B cell (primary cell): ENCODE results near the gene GPR37L1. TPM values are rescaled to one million over a fixed set of nuclear protein-coding genes. Genes with fewer than 3 reads are reported as not detected.

ENCODE experiments used
- ATAC-seq: fragments of 200-7000 bp; cut with Tn5 transposase; one replicate; pipeline ENCODE4 v1.10.0; 2021; ENCODE audit warnings: low read depth, mild to moderate bottlenecking, moderate number of reproducible peaks, moderate library complexity
- CTCF ChIA-PET: fragments of 350-600 bp; sonication (Branson Sonifier 250); formaldehyde crosslinking; loops from one replicate; lab custom pipeline; 2021; ENCODE audit warnings: antibody characterized with exemption, inconsistent platforms; lab: Charles Lee
- POLR2A ChIA-PET: fragments of 350-600 bp; sonication (Branson Sonifier 250); formaldehyde crosslinking; loops from one replicate; lab custom pipeline; 2021; ENCODE audit warnings: antibody characterized with exemption; lab: Charles Lee
- DNase-seq: peaks from one replicate; pipeline ENCODE4 v3.0.0; 2013
- H2AFZ ChIP-seq: 2 replicates; pipeline ENCODE4 v1.6.1; 2012; ENCODE audit warnings: mild to moderate bottlenecking, low read depth, low read length; ENCODE audit not compliant: insufficient read depth, poor library complexity, severe bottlenecking
- H3K27ac ChIP-seq, 2 donors: 1 replicate in 1 of 2; 2 replicates in 1 of 2; pipeline ENCODE4 v1.5.1; 2012 to 2013; ENCODE audit warnings: low read length in 2 of 2, mild to moderate bottlenecking in 2 of 2, moderate library complexity in 1 of 2
- H3K27me3 ChIP-seq, 4 experiments: fragments of 200-600 bp in 1 of 4; sonication (generic) in 1 of 4; replicated peaks in 1 of 4; 1 replicate in 2 of 4; 2 replicates in 2 of 4; pipeline versions ENCODE4 v1.6.1 to v1.7.0; 2013 to 2016; ENCODE audit warnings: low read length in 3 of 4, mild to moderate bottlenecking in 2 of 4, mixed read lengths in 1 of 4, moderate library complexity in 1 of 4; ENCODE audit not compliant: insufficient read depth in 4 of 4, control insufficient read depth in 3 of 4; ENCODE audit errors: control extremely low read depth in 1 of 4
- H3K36me3 ChIP-seq, 2 experiments: replicated peaks in 1 of 2; 1 replicate in 1 of 2; 2 replicates in 1 of 2; pipeline versions ENCODE4 v1.6.1 to v1.7.1; 2013; ENCODE audit warnings: low read length in 1 of 2; ENCODE audit not compliant: insufficient read depth in 2 of 2, control insufficient read depth in 1 of 2; ENCODE audit errors: control extremely low read depth in 1 of 2, extremely low read depth in 1 of 2
- H3K4me1 ChIP-seq, 2 donors: fragments of 200-600 bp in 1 of 2; sonication (generic) in 1 of 2; 1 replicate in 1 of 2; 2 replicates in 1 of 2; pipeline versions ENCODE4 v1.5.1 to v1.6.1; 2013 to 2017; ENCODE audit warnings: low read length in 2 of 2; ENCODE audit not compliant: control insufficient read depth in 2 of 2, insufficient read depth in 2 of 2
- H3K4me2 ChIP-seq: replicated peaks from 2 replicates; pipeline ENCODE3; 2012; ENCODE audit warnings: mild to moderate bottlenecking, low read depth, low read length; ENCODE audit not compliant: poor library complexity, severe bottlenecking
- H3K4me3 ChIP-seq, 5 experiments: fragments of 200-600 bp in 1 of 5; sonication (generic) in 1 of 5; 1 replicate in 3 of 5; 2 replicates in 2 of 5; pipeline versions ENCODE4 v1.5.1 to v1.7.0; 2011 to 2016; ENCODE audit warnings: low read length in 4 of 5, mild to moderate bottlenecking in 4 of 5, low read depth in 2 of 5, control low read depth in 1 of 5, moderate library complexity in 1 of 5; ENCODE audit not compliant: insufficient read depth in 1 of 5; ENCODE audit errors: control extremely low read depth in 1 of 5, extremely low read depth in 1 of 5
- H3K79me2 ChIP-seq: fragments of 200-600 bp; sonication (generic); one replicate; pipeline ENCODE4 v1.6.0; 2016; ENCODE audit warnings: low read length; ENCODE audit not compliant: control insufficient read depth, insufficient read depth
- H3K9ac ChIP-seq: fragments of 200-600 bp; sonication (generic); 2 replicates; pipeline ENCODE4 v1.6.1; 2017; ENCODE audit warnings: mild to moderate bottlenecking, low read length, moderate library complexity
- H3K9me3 ChIP-seq, 3 donors: one replicate each; pipeline versions ENCODE4 v1.6.1 to v1.7.1; 2013; ENCODE audit warnings: low read length in 2 of 3; ENCODE audit not compliant: control insufficient read depth in 2 of 3, insufficient read depth in 1 of 3; ENCODE audit errors: control extremely low read depth in 1 of 3
- H4K20me1 ChIP-seq: 2 replicates; pipeline ENCODE4 v1.6.0; 2012; ENCODE audit warnings: mild to moderate bottlenecking, low read length; ENCODE audit not compliant: insufficient read depth, control insufficient read depth, poor library complexity, severe bottlenecking
- H3K27ac Mint-ChIP-seq: one replicate; pipeline ENCODE4 v1.8.0; 2021; ENCODE audit warnings: mixed read lengths
- H3K27me3 Mint-ChIP-seq: one replicate; pipeline ENCODE4 v1.8.0; 2021; ENCODE audit warnings: mixed read lengths
- H3K4me1 Mint-ChIP-seq: one replicate; pipeline ENCODE4 v1.8.0; 2021; ENCODE audit warnings: mixed read lengths
- H3K4me3 Mint-ChIP-seq: one replicate; pipeline ENCODE4 v1.8.0; 2021; ENCODE audit warnings: mixed read lengths
- H3K9me3 Mint-ChIP-seq: one replicate; pipeline ENCODE4 v1.8.0; 2022; ENCODE audit warnings: mixed read lengths; ENCODE audit not compliant: insufficient read depth
- CTCF ChIP-seq: fragments of 200-600 bp; IDR thresholded peaks from one replicate; pipeline ENCODE4 v1.8.0; 2022; ENCODE audit warnings: antibody characterized with exemption, mild to moderate bottlenecking
- EZH2 ChIP-seq: IDR thresholded peaks from 2 replicates; pipeline ENCODE4 v1.6.1; 2012; ENCODE audit warnings: borderline replicate concordance, low read depth, mild to moderate bottlenecking, moderate library complexity, low read length; ENCODE audit not compliant: insufficient read depth, poor library complexity, severe bottlenecking
- WGBS: methylation state at CpG from one replicate; pipeline ENCODE4 v1.1.5; 2013; ENCODE audit warnings: missing lambda C conversion rate; ENCODE audit not compliant: insufficient coverage; 5-methylcytosine and 5-hydroxymethylcytosine counted together
- intact Hi-C: fragments of 100-400 bp; cut with micrococcal nuclease; formaldehyde crosslinking; loops from one replicate; pipeline ENCODE4 v1.10.0; 2022
- polyA plus RNA-seq: library from polyadenylated mRNA; depleted of rRNA; stranded (reverse); fragments of >200 nt; gene quantifications from 2 replicates; pipeline ENCODE4 v1.2.3, GENCODE V29; 2012
- total RNA-seq, 2 donors: library from RNA; stranded (reverse); fragments of 120-200 nt in 1 of 2; gene quantifications; 1 replicate in 1 of 2; 2 replicates in 1 of 2; pipeline versions ENCODE4 v1.2.3 to v1.2.4, GENCODE V29; 2013 to 2022

The GPR37L1 gene
- total and polyA plus RNA-seq, 2 donors (not counting 1 experiment from before 2014, with no cell fraction given) = not detected

GRCh38 chr1:202173993-202174392 is 51.3 kb downstream of the GPR37L1 start:
- Histone ChIP-seq H2AFZ (no peak overlapping the region), H3K9me3 (no peaks in the 10 kb centered on the region), H3K9ac (no peak overlapping the region), H3K27ac (no peak overlapping the region), H3K4me2 (no peak overlapping the region), H3K27me3 (no peaks in the 10 kb centered on the region), H3K36me3 (no peaks in the 10 kb centered on the region), H4K20me1 (no peaks in the 10 kb centered on the region), H3K4me3 (no peak overlapping the region), H3K79me2 (no peaks in the 10 kb centered on the region), H3K4me1 (no peaks in the 10 kb centered on the region)
- no peak overlapping the region for H3K4me3 Mint-ChIP-seq
- no peaks in the 10 kb centered on the region for H3K4me1 Mint-ChIP-seq
- no peaks in the 10 kb centered on the region for H3K9me3 Mint-ChIP-seq
- POLR2A ChIA-PET = interaction anchor here (0.5 kb wide), 1 partner anchor 220 kb away, joined by 3 read pairs; no protein-coding TSS in a partner anchor
- H3K27ac Mint-ChIP-seq = no peak overlapping the region
- ATAC-seq (no peak), DNase-seq (no peak)
- 90% methylated on average over 7 of the region's 7 CpGs for WGBS
- TF ChIP-seq CTCF = no peak
- TF ChIP-seq EZH2 = no peak
- CTCF ChIA-PET = interaction anchor here (1.3 to 4.0 kb wide), 2 partner anchors 10 to 16 kb away, joined by 3 to 16 read pairs; no protein-coding TSS in a partner anchor
- intact Hi-C loops = no loop called here
- no peaks in the 10 kb centered on the region for H3K27me3 Mint-ChIP-seq

GRCh38 chr1:202176949-202177927 is 54.5 kb downstream of the GPR37L1 start:
- H2AFZ ChIP-seq = no peak overlapping the region
- no peaks in the 10 kb centered on the region for H4K20me1 ChIP-seq
- no peaks in the 10 kb centered on the region for H3K9me3 Mint-ChIP-seq
- H3K27ac Mint-ChIP-seq = no peak overlapping the region
- H3K4me3 ChIP-seq = no peak overlapping the region
- intact Hi-C loops = no loop called here
- H3K27me3 ChIP-seq = peaks cover 0 to 5% (median 0%) of the 10 kb centered on the region in 4 experiments
- no peak overlapping the region for H3K27ac ChIP-seq
- no peaks in the 10 kb centered on the region for H3K4me1 ChIP-seq
- H3K79me2 ChIP-seq = no peaks in the 10 kb centered on the region
- H3K27me3 Mint-ChIP-seq = peaks cover 4% of the 10 kb centered on the region
- H3K4me3 Mint-ChIP-seq = no peak overlapping the region
- TF ChIP-seq EZH2 (no peak), CTCF (no peak)
- no peaks in the 10 kb centered on the region for H3K36me3 ChIP-seq
- WGBS = 96% methylated on average over 27 of the region's 29 CpGs
- H3K9ac ChIP-seq = no peak overlapping the region
- DNase-seq = no peak
- H3K4me2 ChIP-seq = no peak overlapping the region
- POLR2A ChIA-PET = no interaction called here
- no peaks in the 10 kb centered on the region for H3K9me3 ChIP-seq
- CTCF ChIA-PET = interaction anchor here (0.6 to 4.0 kb wide), 2 partner anchors 12 to 16 kb away, joined by 3 to 16 read pairs; partner anchors contain the start of gene LGR6
- H3K4me1 Mint-ChIP-seq = peaks cover 2% of the 10 kb centered on the region
- no peak for ATAC-seq
